GM23338 (cell line): ENCODE measurements around the gene NCS1. TPM values are rescaled to one million over a fixed set of nuclear protein-coding genes. Genes with fewer than 3 reads are reported as not detected.

Source experiments
- ATAC-seq: fragments of 200-7000 bp; cut with Tn5 transposase; 3 replicates; pipeline ENCODE4 v1.9.1; 2020
- DNase-seq: peaks from one replicate; pipeline ENCODE4 v3.0.0-alpha.2; 2015; ENCODE audit warnings: low spot score
- H2AFZ ChIP-seq: fragments of 200-600 bp; sonication (generic); 2 replicates; pipeline ENCODE4 v1.8.0; 2016; ENCODE audit warnings: antibody characterized with exemption, mild to moderate bottlenecking, moderate library complexity
- H3F3A ChIP-seq: fragments of 200-600 bp; sonication (generic); replicated peaks from 2 replicates; pipeline ENCODE4 v1.8.0; 2017; ENCODE audit warnings: antibody characterized with exemption, mixed run types, low read depth
- H3K27ac ChIP-seq: fragments of 200-600 bp; sonication (generic); 2 replicates; pipeline ENCODE4 v1.6.1; 2016; ENCODE audit warnings: low read depth
- H3K27me3 ChIP-seq: fragments of 200-600 bp; sonication (generic); 2 replicates; pipeline ENCODE4 v1.8.0; 2016; ENCODE audit warnings: mild to moderate bottlenecking, mixed run types, moderate library complexity; ENCODE audit not compliant: insufficient read depth
- H3K36me3 ChIP-seq: fragments of 200-600 bp; sonication (generic); 2 replicates; pipeline ENCODE4 v1.8.0; 2016; ENCODE audit warnings: mild to moderate bottlenecking; ENCODE audit not compliant: insufficient read depth
- H3K4me1 ChIP-seq: fragments of 200-600 bp; sonication (generic); 2 replicates; pipeline ENCODE4 v1.8.0; 2016; ENCODE audit warnings: mild to moderate bottlenecking, moderate library complexity; ENCODE audit not compliant: insufficient read depth
- H3K4me2 ChIP-seq: fragments of 200-600 bp; sonication (generic); 2 replicates; pipeline ENCODE4 v1.7.1; 2017; ENCODE audit warnings: mixed run types
- H3K4me3 ChIP-seq: fragments of 200-600 bp; sonication (generic); 2 replicates; pipeline ENCODE4 v1.6.1; 2016; ENCODE audit warnings: mixed run types
- H3K79me2 ChIP-seq: fragments of 200-600 bp; sonication (generic); replicated peaks from 2 replicates; pipeline ENCODE4 v1.8.0; 2017; ENCODE audit warnings: mild to moderate bottlenecking; ENCODE audit not compliant: insufficient read depth
- H3K9me2 ChIP-seq: fragments of 200-600 bp; sonication (generic); 2 replicates; pipeline ENCODE4 v1.8.0; 2017; ENCODE audit not compliant: insufficient read depth
- H4K20me1 ChIP-seq: fragments of 200-600 bp; sonication (generic); replicated peaks from 2 replicates; pipeline ENCODE4 v1.8.0; 2017; ENCODE audit warnings: mild to moderate bottlenecking; ENCODE audit not compliant: insufficient read depth
- H3K27ac Mint-ChIP-seq: 2 replicates; pipeline ENCODE4 v1.8.0; 2020; ENCODE audit warnings: inconsistent platforms, mild to moderate bottlenecking, moderate library complexity, mixed read lengths
- H3K27me3 Mint-ChIP-seq: 3 replicates; pipeline ENCODE4 v1.8.0; 2022; ENCODE audit warnings: low read depth, mild to moderate bottlenecking, moderate library complexity, mixed read lengths, inconsistent platforms; ENCODE audit not compliant: insufficient read depth, poor library complexity
- H3K36me3 Mint-ChIP-seq: 3 replicates; pipeline ENCODE4 v1.8.0; 2021; ENCODE audit warnings: low read depth, mild to moderate bottlenecking, inconsistent platforms, moderate library complexity, mixed read lengths
- H3K4me1 Mint-ChIP-seq: 3 replicates; pipeline ENCODE4 v1.8.0; 2020; ENCODE audit warnings: mild to moderate bottlenecking, inconsistent platforms, mixed read lengths
- H3K4me3 Mint-ChIP-seq: 3 replicates; pipeline ENCODE4 v1.8.0; 2021; ENCODE audit warnings: moderate library complexity, mild to moderate bottlenecking, inconsistent platforms, mixed read lengths
- H3K9me3 Mint-ChIP-seq: 3 replicates; pipeline ENCODE4 v1.8.0; 2020; ENCODE audit warnings: moderate library complexity, mild to moderate bottlenecking, inconsistent platforms, mixed read lengths
- CREB1 ChIP-seq: fragments of 250-450 bp; sonication (Bioruptor Pico); IDR thresholded peaks from 2 replicates; pipeline ENCODE4 v1.5.0; 2020; ENCODE audit warnings: low read depth, mild to moderate bottlenecking, moderate library complexity
- CTCF ChIP-seq, 2 experiments: fragments of 200-600 bp in 1 of 2; sonication (generic) in 1 of 2; conservative IDR thresholded peaks; 2 replicates each; pipeline versions ENCODE4 v1.5.1 to v1.6.1; 2016 to 2017; ENCODE audit warnings: antibody characterized with exemption in 2 of 2, low read depth in 2 of 2, mild to moderate bottlenecking in 2 of 2, moderate library complexity in 1 of 2
- EZH2 ChIP-seq: fragments of 200-600 bp; sonication (generic); IDR thresholded peaks from one replicate; pipeline ENCODE4 v1.8.0; 2017; ENCODE audit warnings: antibody characterized with exemption, mild to moderate bottlenecking, low read depth; ENCODE audit not compliant: unreplicated experiment
- EZH2phosphoT487 ChIP-seq: fragments of 200-600 bp; sonication (generic); IDR thresholded peaks from one replicate; pipeline ENCODE4 v1.8.1; 2018; ENCODE audit warnings: antibody characterized with exemption; ENCODE audit not compliant: unreplicated experiment
- JUNB ChIP-seq: IDR thresholded peaks from one replicate; pipeline ENCODE4 v1.6.1; 2016; ENCODE audit warnings: antibody characterized with exemption; ENCODE audit not compliant: unreplicated experiment
- NANOG ChIP-seq: IDR thresholded peaks from 2 replicates; pipeline ENCODE4 v1.6.1; 2016; ENCODE audit warnings: antibody characterized with exemption, borderline replicate concordance
- POLR2AphosphoS5 ChIP-seq: IDR thresholded peaks from 2 replicates; pipeline ENCODE4 v1.6.1; 2016; ENCODE audit warnings: antibody characterized with exemption, low read depth
- REST ChIP-seq: IDR thresholded peaks from one replicate; pipeline ENCODE4 v1.6.1; 2018; ENCODE audit warnings: antibody characterized with exemption; ENCODE audit not compliant: unreplicated experiment
- STAT1 ChIP-seq: IDR thresholded peaks from one replicate; pipeline ENCODE4 v1.6.1; 2016; ENCODE audit warnings: antibody characterized with exemption; ENCODE audit not compliant: unreplicated experiment
- ZNF114 ChIP-seq: fragments of 250-450 bp; sonication (Bioruptor Pico); IDR thresholded peaks from 2 replicates; pipeline ENCODE4 v1.5.0; 2020; ENCODE audit warnings: mild to moderate bottlenecking, moderate library complexity
- ZNF331 ChIP-seq: fragments of 250-450 bp; sonication (Bioruptor Pico); IDR thresholded peaks from 2 replicates; pipeline ENCODE4 v1.5.0; 2020; ENCODE audit warnings: low read depth, mild to moderate bottlenecking, moderate library complexity
- ZNF462 ChIP-seq: fragments of 250-450 bp; sonication (Bioruptor Pico); IDR thresholded peaks from 2 replicates; pipeline ENCODE4 v1.5.0; 2020; ENCODE audit warnings: mild to moderate bottlenecking, moderate library complexity
- polyA plus RNA-seq: library from polyadenylated mRNA; unstranded; fragments of >200 nt; fragmentation: Nextera tagmentation; extraction: Ambion mirVana; gene quantifications from 2 replicates; pipeline ENCODE4 v1.2.1, GENCODE V29; 2016
- total RNA-seq: library from RNA; depleted of rRNA; stranded (reverse); fragments of >200 nt; shearing (Covaris generic); gene quantifications from 2 replicates; pipeline ENCODE4 v1.2.3, GENCODE V29; 2014
- TF ChIP-seq, protein P1 (sequence below): IDR thresholded peaks from 2 replicates; pipeline ENCODE4 v1.6.1; 2016; ENCODE audit warnings: antibody characterized with exemption

Gene NCS1
- total and polyA plus RNA-seq, 2 experiments from 2014 or later, result 8.2 to 34.3 TPM

GRCh38 chr9:130150779-130151382 lies 21.3 kb upstream of the NCS1 start:
- peak overlapping the region; percentile 38; the same call in 1 of the 2 replicates for H2AFZ ChIP-seq
- H3K27ac ChIP-seq, result no peak overlapping the region
- no peaks in the 10 kb centered on the region for H3K27me3 ChIP-seq
- Mint-ChIP-seq H3K9me3 (no peaks in the 10 kb centered on the region), H3K27me3 (peaks cover 16% of the 10 kb centered on the region), H3K27ac (0 out of 2 replicates have a peak overlapping the region, but pooled peaks have one; percentile 24), H3K36me3 (no peaks in the 10 kb centered on the region), H3K4me3 (no peak overlapping the region), H3K4me1 (peaks cover 8% of the 10 kb centered on the region)
- no peaks in the 10 kb centered on the region for H3F3A ChIP-seq
- H3K4me2 ChIP-seq, result no peak overlapping the region
- ATAC-seq (no peak), DNase-seq (no peak)
- H3K4me1 ChIP-seq, result peaks cover 17% of the 10 kb centered on the region
- no peaks in the 10 kb centered on the region for H3K36me3 ChIP-seq
- H3K79me2 ChIP-seq, result no peaks in the 10 kb centered on the region
- H3K4me3 ChIP-seq, result no peak overlapping the region
- TF ChIP-seq ZNF331 (CRISPR knock-in tag) (no peak), EZH2phosphoT487 (no peak), REST (no peak), ZNF462 (CRISPR knock-in tag) (no peak), CTCF (conservative IDR thresholded peaks at IDR 0.05; ENCODE audit: low read depth in 2 of 2) (no peak), STAT1 (no peak), POLR2AphosphoS5 (no peak), EZH2 (no peak), NANOG (no peak), CREB1 (CRISPR knock-in tag) (no peak), JUNB (no peak), ZNF114 (CRISPR knock-in tag) (no peak)
- TF ChIP-seq, protein P1, sequence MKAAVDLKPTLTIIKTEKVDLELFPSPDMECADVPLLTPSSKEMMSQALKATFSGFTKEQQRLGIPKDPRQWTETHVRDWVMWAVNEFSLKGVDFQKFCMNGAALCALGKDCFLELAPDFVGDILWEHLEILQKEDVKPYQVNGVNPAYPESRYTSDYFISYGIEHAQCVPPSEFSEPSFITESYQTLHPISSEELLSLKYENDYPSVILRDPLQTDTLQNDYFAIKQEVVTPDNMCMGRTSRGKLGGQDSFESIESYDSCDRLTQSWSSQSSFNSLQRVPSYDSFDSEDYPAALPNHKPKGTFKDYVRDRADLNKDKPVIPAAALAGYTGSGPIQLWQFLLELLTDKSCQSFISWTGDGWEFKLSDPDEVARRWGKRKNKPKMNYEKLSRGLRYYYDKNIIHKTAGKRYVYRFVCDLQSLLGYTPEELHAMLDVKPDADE, result no peak
- H4K20me1 ChIP-seq, result no peaks in the 10 kb centered on the region
- H3K9me2 ChIP-seq, result 0 out of 2 replicates have a peak, but pooled peaks cover 3% of the 10 kb centered on the region
